Spleen (tissue), 7 donors: ENCODE results near the gene RBM47.

Experiments
- CTCF ChIP-seq, 11 experiments: fragments of 200-600 bp in 7 of 11; fragments of 450-650 bp in 4 of 11; sonication (generic) in 4 of 11; IDR thresholded peaks in 8 of 11; conservative IDR thresholded peaks in 3 of 11; 1 replicate in 7 of 11; 2 replicates in 4 of 11; pipeline versions ENCODE4 v1.4.0 to v1.8.0; 2016 to 2021; ENCODE audit warnings: antibody characterized with exemption in 11 of 11, inconsistent platforms in 4 of 11, mild to moderate bottlenecking in 1 of 11
- POLR2A ChIP-seq, 3 donors: fragments of 450-650 bp; IDR thresholded peaks; one replicate each; pipeline ENCODE4 v1.5.1; 2017; ENCODE audit warnings: antibody characterized with exemption in 3 of 3, mild to moderate bottlenecking in 1 of 3
- POLR2AphosphoS5 ChIP-seq, 3 donors: sonication (generic); formaldehyde crosslinking; IDR thresholded peaks; one replicate each; pipeline ENCODE4 v1.5.1; 2017; ENCODE audit warnings: antibody characterized with exemption in 3 of 3
- donor health status: DM: no; HTN: no; CAD: no; lungs with moderate emphysema.
- donor health status: DM: no; HTN: no; CAD: no.
- donor health status: DM: no; HTN: no; CAD: no.

DNA sequence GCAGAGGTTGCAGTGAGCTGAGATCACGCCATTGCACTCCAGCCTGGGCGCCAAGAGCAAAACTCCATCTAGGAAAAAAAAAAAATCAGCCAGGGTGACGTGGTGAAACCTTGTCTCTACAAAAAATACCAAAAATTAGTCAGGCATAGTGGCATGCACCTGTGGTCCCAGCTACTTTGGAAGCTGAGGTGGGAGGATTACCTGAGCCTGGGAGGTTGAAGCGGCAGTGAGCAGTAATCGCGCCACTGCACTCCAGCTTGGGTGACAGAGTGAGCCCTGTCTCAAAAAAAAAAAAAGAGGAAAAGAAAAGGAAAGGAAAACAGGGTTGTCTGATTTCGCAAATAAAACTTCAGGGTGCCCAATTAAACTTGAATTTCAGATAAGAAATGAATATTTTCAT lies 106.1 kb downstream of the RBM47 start:
- TF ChIP-seq CTCF (IDR thresholded peaks at IDR 0.05 in 8 of 11, conservative IDR thresholded peaks at IDR 0.05 in 3 of 11) (no peak), POLR2A (IDR thresholded peaks at IDR 0.05) (no peak), POLR2AphosphoS5 (IDR thresholded peaks at IDR 0.05) (no peak)
